Measurements from ENCODE around the gene CUL4A. TPM values are rescaled to one million over a fixed set of nuclear protein-coding genes. Genes with fewer than 3 reads are reported as not detected.

CUL4A gene
- total and polyA plus RNA-seq, 8 donors = 18.1 to 33.4 (median 28.9) TPM

DNA sequence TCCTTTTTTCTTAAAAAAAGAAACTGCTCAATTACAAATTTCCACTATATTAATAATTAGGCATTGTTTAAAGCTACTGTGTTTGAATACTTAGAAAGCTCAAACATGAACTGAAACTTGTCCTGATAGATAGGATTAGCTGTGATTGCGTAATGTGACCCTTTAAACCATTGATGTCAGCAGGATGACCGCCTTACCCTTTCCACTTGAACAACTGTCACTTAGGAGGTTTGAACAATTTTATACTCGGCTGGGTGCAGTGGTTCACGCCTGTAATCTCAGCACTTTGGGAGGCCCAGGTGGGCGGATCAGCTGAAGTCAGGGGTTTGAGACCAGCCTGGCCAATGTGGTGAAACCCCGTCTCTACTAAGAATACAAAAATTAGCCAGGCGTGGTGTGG, 90.5 kb downstream of the CUL4A start:
- Histone ChIP-seq H3K4me3 (no peak overlapping the region), H3K4me1 (peaks cover 0 to 14% (median 5%) of the 10 kb centered on the region in 3 donors), H3K27ac (no peak overlapping the region), H3K9me3 (no peaks in the 10 kb centered on the region), H3K36me3 (no peaks in the 10 kb centered on the region), H3K27me3 (no peaks in the 10 kb centered on the region)
- 75 to 84% methylated on average over 7 of the region's 7 CpGs for WGBS, 2 donors
- FAIRE-seq (no peak), ATAC-seq (no peak), DNase-seq (no peak)
- intact Hi-C loops (cut with DNase I) = no loop called here
- TF ChIP-seq CTCF (IDR thresholded peaks at IDR 0.05) = no peak

DNA sequence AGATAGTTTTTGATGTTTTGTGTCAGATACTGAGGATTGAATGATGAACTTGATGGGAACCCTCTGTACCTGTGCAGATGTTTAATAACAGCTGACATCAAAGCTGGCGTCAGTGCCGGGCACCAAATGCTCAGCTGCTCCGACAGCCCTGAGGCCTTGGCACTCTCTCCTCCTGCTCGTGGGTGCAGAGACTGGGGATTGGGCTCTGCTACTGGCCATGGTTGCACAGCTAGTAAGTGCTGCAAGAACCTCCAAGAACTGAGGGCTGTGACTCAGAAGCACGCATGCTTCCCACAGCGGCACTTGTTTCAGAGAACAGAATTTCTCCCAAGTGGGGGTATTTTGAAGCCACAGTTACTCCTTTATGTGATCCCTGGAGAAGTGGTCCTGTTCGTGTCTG, 93.6 kb downstream of the CUL4A start:
- no peak for ATAC-seq
- Histone ChIP-seq H3K9me3 (no peaks in the 10 kb centered on the region), H3K27me3 (no peaks in the 10 kb centered on the region), H3K36me3 (no peaks in the 10 kb centered on the region), H3K4me1 (peaks cover 0 to 14% (median 0%) of the 10 kb centered on the region in 3 donors), H3K4me3 (no peak overlapping the region), H3K27ac (no peak overlapping the region)
- DNase-seq = no peak
- 63 to 69% methylated on average over 7 of the region's 7 CpGs for WGBS, 2 donors
- no peak for TF ChIP-seq CTCF (IDR thresholded peaks at IDR 0.05)
- intact Hi-C loops (cut with DNase I) = no loop called here
- no peak for FAIRE-seq

- DNase-seq (no peak), FAIRE-seq (no peak), ATAC-seq (no peak)
- TF ChIP-seq CTCF (IDR thresholded peaks at IDR 0.05) = no peak
- no peaks in the 10 kb centered on the region for H3K9me3 ChIP-seq
- 85 to 87% methylated on average over 7 of the region's 7 CpGs for WGBS, 2 donors
- no peak overlapping the region for H3K27ac ChIP-seq
- peaks cover 0 to 5% (median 0%) of the 10 kb centered on the region in 3 donors for H3K4me1 ChIP-seq
- H3K4me3 ChIP-seq = no peak overlapping the region
- intact Hi-C loops (cut with DNase I) = no loop called here
- no peaks in the 10 kb centered on the region for H3K36me3 ChIP-seq
- H3K27me3 ChIP-seq = no peaks in the 10 kb centered on the region
These were observed 94.7 kb downstream of the CUL4A start for GRCh38 chr13:113304121-113304520.

- H3K36me3 ChIP-seq = peaks cover 0 to under 1% (median 0%) of the 10 kb centered on the region in 3 donors
- no peak overlapping the region for H3K27ac ChIP-seq
- H3K4me1 ChIP-seq = no peaks in the 10 kb centered on the region
- H3K27me3 ChIP-seq = no peaks in the 10 kb centered on the region
- no peaks in the 10 kb centered on the region for H3K9me3 ChIP-seq
- WGBS, 2 donors = 41 to 56% methylated on average over 7 of the region's 7 CpGs
- no peak for TF ChIP-seq CTCF (IDR thresholded peaks at IDR 0.05)
- H3K4me3 ChIP-seq = no peak overlapping the region
- intact Hi-C loops (cut with DNase I) = no loop called here
- DNase-seq (no peak), FAIRE-seq (no peak), ATAC-seq (peak in 1 of 4 donors; percentile 32)
These were observed 95.8 kb downstream of the CUL4A start for GRCh38 chr13:113305208-113305607.

GRCh38 chr13:113307491-113307890, 98.1 kb downstream of the CUL4A start:
- Histone ChIP-seq H3K36me3 (peaks cover 0 to 7% (median 0%) of the 10 kb centered on the region in 3 donors), H3K9me3 (no peaks in the 10 kb centered on the region), H3K27ac (no peak overlapping the region), H3K4me3 (no peak overlapping the region), H3K4me1 (no peaks in the 10 kb centered on the region), H3K27me3 (no peaks in the 10 kb centered on the region)
- ATAC-seq (no peak), FAIRE-seq (no peak), DNase-seq (no peak)
- intact Hi-C loops (cut with DNase I) = no loop called here
- no peak for TF ChIP-seq CTCF (IDR thresholded peaks at IDR 0.05)

All from pancreas (tissue), 10 donors.